IMR-90 (cell line): ENCODE measurements around the gene PNMA8B. TPM values are rescaled to one million over a fixed set of nuclear protein-coding genes. Genes with fewer than 3 reads are reported as not detected.

Experiments used
- ATAC-seq: fragments of 200-7000 bp; cut with Tn5 transposase; 2 replicates; pipeline ENCODE4 v1.9.1; 2020; ENCODE audit warnings: low read depth, mild to moderate bottlenecking, moderate library complexity
- BruUV-seq: library from RNA; stranded (reverse); fragments of 400-500 nt; replicated peaks from 2 replicates; lab custom pipeline; 2021; lab: Mats Ljungman, UMichigan
- CTCF ChIA-PET: fragments of 300-600 bp; formaldehyde crosslinking; extraction: SDS; loops from one replicate; lab custom pipeline; 2021; ENCODE audit warnings: antibody characterized with exemption; lab: Yijun Ruan, JAX
- POLR2A ChIA-PET: fragments of 300-600 bp; sonication (Branson Sonifier 250); formaldehyde crosslinking; loops from one replicate; lab custom pipeline; 2022; ENCODE audit warnings: antibody characterized with exemption; ENCODE audit not compliant: unreplicated experiment; lab: Charles Lee
- DNase-seq: peaks from one replicate; pipeline ENCODE4 v3.0.0; 2013
- H2AFZ ChIP-seq: replicated peaks from 2 replicates; pipeline ENCODE3; 2013; ENCODE audit warnings: low read length, mild to moderate bottlenecking; ENCODE audit not compliant: poor library complexity
- H2AK5ac ChIP-seq: 2 replicates; pipeline ENCODE4 v1.6.1; 2013; ENCODE audit warnings: low read depth, low read length, inconsistent platforms
- H2AK9ac ChIP-seq: replicated peaks from 2 replicates; pipeline ENCODE3; 2013; ENCODE audit warnings: mild to moderate bottlenecking, low read depth, low read length, moderate library complexity; ENCODE audit not compliant: poor library complexity
- H2BK120ac ChIP-seq: 2 replicates; pipeline ENCODE4 v1.6.1; 2013; ENCODE audit warnings: low read depth, low read length, inconsistent platforms
- H2BK15ac ChIP-seq: 3 replicates; pipeline ENCODE4 v1.6.1; 2013; ENCODE audit warnings: low read depth, low read length, inconsistent platforms
- H2BK20ac ChIP-seq: 2 replicates; pipeline ENCODE4 v1.6.1; 2013; ENCODE audit warnings: low read depth, mild to moderate bottlenecking, inconsistent platforms, low read length, moderate library complexity
- H2BK5ac ChIP-seq: 2 replicates; pipeline ENCODE4 v1.6.1; 2013; ENCODE audit warnings: mild to moderate bottlenecking, low read depth, low read length, inconsistent platforms; ENCODE audit not compliant: poor library complexity, severe bottlenecking
- H3K14ac ChIP-seq: replicated peaks from 2 replicates; pipeline ENCODE4 v1.6.1; 2013; ENCODE audit warnings: low read depth, low read length, inconsistent platforms
- H3K18ac ChIP-seq: 2 replicates; pipeline ENCODE4 v1.6.1; 2013; ENCODE audit warnings: low read depth, low read length, control low read depth
- H3K23ac ChIP-seq: 2 replicates; pipeline ENCODE4 v1.6.1; 2013; ENCODE audit warnings: low read depth, low read length, inconsistent platforms
- H3K27ac ChIP-seq: 2 replicates; pipeline ENCODE4 v1.5.1; 2013; ENCODE audit warnings: mild to moderate bottlenecking, control low read depth, low read length; ENCODE audit not compliant: insufficient read depth
- H3K27me3 ChIP-seq: 2 replicates; pipeline ENCODE4 v1.6.1; 2013; ENCODE audit warnings: low read length; ENCODE audit not compliant: control insufficient read depth, insufficient read depth
- H3K36me3 ChIP-seq: 2 replicates; pipeline ENCODE4 v1.6.1; 2013; ENCODE audit warnings: low read length, mixed read lengths; ENCODE audit not compliant: control insufficient read depth, insufficient read depth
- H3K4ac ChIP-seq: 2 replicates; pipeline ENCODE4 v1.6.1; 2013; ENCODE audit warnings: low read depth, low read length, inconsistent platforms
- H3K4me1 ChIP-seq: 2 replicates; pipeline ENCODE4 v1.6.1; 2013; ENCODE audit warnings: low read length, mixed read lengths; ENCODE audit not compliant: control insufficient read depth, insufficient read depth
- H3K4me2 ChIP-seq: 2 replicates; pipeline ENCODE4 v1.6.1; 2013; ENCODE audit warnings: low read depth, mild to moderate bottlenecking, control low read depth, low read length, moderate library complexity
- H3K4me3 ChIP-seq: 2 replicates; pipeline ENCODE4 v1.5.1; 2013; ENCODE audit warnings: low read depth, mild to moderate bottlenecking, control low read depth, low read length, moderate library complexity; ENCODE audit not compliant: insufficient read depth
- H3K56ac ChIP-seq: 2 replicates; pipeline ENCODE4 v1.6.1; 2013; ENCODE audit warnings: low read length, inconsistent platforms; ENCODE audit not compliant: insufficient read depth; ENCODE audit errors: extremely low read depth
- H3K79me1 ChIP-seq, 2 experiments: 2 replicates each; pipeline ENCODE4 v1.6.1; 2013; ENCODE audit warnings: low read length in 2 of 2, inconsistent platforms in 1 of 2, low read depth in 1 of 2
- H3K9ac ChIP-seq: 2 replicates; pipeline ENCODE4 v1.6.1; 2013; ENCODE audit warnings: low read depth, low read length, control low read depth
- H3K9me1 ChIP-seq: 2 replicates; pipeline ENCODE4 v1.6.1; 2013; ENCODE audit warnings: low read length, inconsistent platforms; ENCODE audit not compliant: insufficient read depth
- H3K9me3 ChIP-seq: 2 replicates; pipeline ENCODE4 v1.6.1; 2013; ENCODE audit warnings: low read length; ENCODE audit not compliant: control insufficient read depth, insufficient read depth
- H4K20me1 ChIP-seq: 2 replicates; pipeline ENCODE4 v1.6.1; 2013; ENCODE audit warnings: low read length, inconsistent platforms; ENCODE audit not compliant: insufficient read depth
- H4K5ac ChIP-seq: 2 replicates; pipeline ENCODE4 v1.6.1; 2013; ENCODE audit warnings: mild to moderate bottlenecking, low read depth, low read length, control low read depth
- H4K8ac ChIP-seq, 2 experiments: 2 replicates each; pipeline ENCODE4 v1.6.1; 2013; ENCODE audit warnings: low read depth in 2 of 2, low read length in 2 of 2, control low read depth in 1 of 2, inconsistent platforms in 1 of 2
- H4K91ac ChIP-seq: 2 replicates; pipeline ENCODE4 v1.6.1; 2013; ENCODE audit warnings: low read depth, low read length, inconsistent platforms; ENCODE audit not compliant: insufficient read depth
- CEBPB ChIP-seq: IDR thresholded peaks from 2 replicates; pipeline ENCODE4 v1.6.1; 2012; ENCODE audit warnings: low read depth, low read length, improper control_type of control experiment
- CHD1 ChIP-seq: IDR thresholded peaks from 2 replicates; pipeline ENCODE4 v1.6.1; 2012; ENCODE audit warnings: low read depth, low read length, improper control_type of control experiment
- CTCF ChIP-seq: conservative IDR thresholded peaks from 2 replicates; pipeline ENCODE4 v1.5.1; 2012; ENCODE audit warnings: mild to moderate bottlenecking, low read depth, low read length, improper control_type of control experiment
- ELK1 ChIP-seq: fragments of 150-350 bp; IDR thresholded peaks from 2 replicates; pipeline ENCODE4 v1.6.1; 2016; ENCODE audit warnings: low read depth, mild to moderate bottlenecking, low read length, moderate library complexity, borderline replicate concordance
- MAFK ChIP-seq: IDR thresholded peaks from 2 replicates; pipeline ENCODE4 v1.6.1; 2012; ENCODE audit warnings: low read depth, low read length, improper control_type of control experiment
- POLR2A ChIP-seq: IDR thresholded peaks from 2 replicates; pipeline ENCODE4 v1.6.1; 2012; ENCODE audit warnings: mild to moderate bottlenecking, low read depth, low read length
- RAD21 ChIP-seq: IDR thresholded peaks from 2 replicates; pipeline ENCODE4 v1.6.1; 2012; ENCODE audit warnings: low read length, improper control_type of control experiment
- RCOR1 ChIP-seq: IDR thresholded peaks from 2 replicates; pipeline ENCODE4 v1.6.1; 2012; ENCODE audit warnings: mild to moderate bottlenecking, low read length, improper control_type of control experiment; ENCODE audit not compliant: insufficient replicate concordance
- RFX5 ChIP-seq: IDR thresholded peaks from 2 replicates; pipeline ENCODE4 v1.8.0; 2012; ENCODE audit warnings: low read depth, mild to moderate bottlenecking, low read length, moderate library complexity
- whole genome bisulfite sequencing, 2 experiments: methylation state at CpG; one replicate each; pipeline versions ENCODE4 v1.1.5 to v1.1.7; 2013; ENCODE audit warnings: missing lambda C conversion rate in 2 of 2; ENCODE audit not compliant: insufficient read length in 1 of 2; ENCODE audit errors: extremely low coverage in 2 of 2; 5-methylcytosine and 5-hydroxymethylcytosine counted together
- dilution Hi-C: fragments of 300-500 bp; cut with HindIII; formaldehyde crosslinking; loops from one replicate; pipeline ENCODE4 v1.14.3; 2018; ENCODE audit warnings: low sequenced_read_pairs; ENCODE audit not compliant: unreplicated experiment
- in situ Hi-C: fragments of 300-500 bp; cut with MboI; formaldehyde crosslinking; loops from 3 replicates; pipeline ENCODE4 v1.14.3; 2019; ENCODE audit warnings: low sequenced_read_pairs, inconsistent platforms, mixed read lengths
- intact Hi-C: fragments of 100-400 bp; cut with micrococcal nuclease; formaldehyde crosslinking; loops from 2 replicates; pipeline ENCODE4 v1.10.0; 2022
- polyA plus RNA-seq, 3 experiments: library from polyadenylated mRNA; depleted of rRNA; stranded (reverse); fragments of >200 nt; gene quantifications; 2 replicates each; pipeline ENCODE4 v1.2.3, GENCODE V29; 2012; ENCODE audit warnings: low replicate concordance in 1 of 3
- total RNA-seq: library from RNA; depleted of rRNA; stranded (reverse); fragments of >200 nt; gene quantifications from 2 replicates; pipeline ENCODE4 v1.2.3, GENCODE V29; 2012

The PNMA8B gene
- total and polyA plus RNA-seq, 2 of the 4 experiments (the other 2 are of a cell fraction) = 0.12 to 0.18 TPM

- POLR2A ChIA-PET = no interaction called here
- H3K4ac ChIP-seq = no peak overlapping the region
- H3K4me2 ChIP-seq = peak overlapping the region; percentile 61; the same call in 1 of the 2 replicates
- no peaks in the 10 kb centered on the region for H3K9me3 ChIP-seq
- no peaks in the 10 kb centered on the region for H3K4me1 ChIP-seq
- H4K20me1 ChIP-seq = no peaks in the 10 kb centered on the region
- H3K36me3 ChIP-seq = no peaks in the 10 kb centered on the region
- no peak overlapping the region for H2AK5ac ChIP-seq
- no TSS peak for BruUV-seq
- peak overlapping the region in 1 of 2 experiments; percentile 47; a peak in 1 of 4 replicates for H4K8ac ChIP-seq
- DNase-seq = no peak
- H3K9me1 ChIP-seq = no peaks in the 10 kb centered on the region
- H2AFZ ChIP-seq = peak overlapping the region; percentile 89
- H3K14ac ChIP-seq = no peak overlapping the region
- no peak overlapping the region for H3K27ac ChIP-seq
- no peak overlapping the region for H2AK9ac ChIP-seq
- peak overlapping the region; percentile 34; the same call in 1 of the 2 replicates for H4K5ac ChIP-seq
- H3K79me1 ChIP-seq = no peaks in the 10 kb centered on the region
- no peak overlapping the region for H2BK15ac ChIP-seq
- H2BK120ac ChIP-seq = no peak overlapping the region
- peak overlapping the region; percentile 42 for H3K9ac ChIP-seq
- dilution Hi-C loops = no loop called here
- 41% methylated on average over 14 of the region's 49 CpGs; no CpG with 5 or more reads in 1 of the 2 experiments for WGBS, 2 experiments
- TF ChIP-seq MAFK (no peak), CTCF (no peak), CEBPB (no peak), RCOR1 (no peak), POLR2A (no peak), RAD21 (no peak), RFX5 (no peak), ELK1 (no peak), CHD1 (no peak)
- H4K91ac ChIP-seq = no peak overlapping the region
- H3K27me3 ChIP-seq = peaks cover 42% of the 10 kb centered on the region
- intact Hi-C loops = no loop called here
- CTCF ChIA-PET = interaction anchor here (1.1 kb wide), 2 partner anchors 8 to 21 kb away, joined by 3 to 4 read pairs; no protein-coding TSS in a partner anchor
- no peak overlapping the region for H3K18ac ChIP-seq
- H2BK20ac ChIP-seq = no peak overlapping the region
- H3K23ac ChIP-seq = no peak overlapping the region
- peak overlapping the region; percentile 45 for H3K4me3 ChIP-seq
- H3K56ac ChIP-seq = no peak overlapping the region
- in situ Hi-C loops = no loop called here
- no peak for ATAC-seq
- no peak overlapping the region for H2BK5ac ChIP-seq
Observed at GRCh38 chr19:46494941-46495785, 504 bp downstream of the PNMA8B start.
